HEK293 (cell line): ENCODE measurements around the gene APOBEC3A.

Source experiments
- CTCF ChIA-PET: fragments of 350-600 bp; formaldehyde crosslinking; extraction: SDS; loops from one replicate; lab custom pipeline; 2021; ENCODE audit warnings: antibody characterized with exemption; lab: Yijun Ruan, JAX
- POLR2A ChIA-PET: fragments of 300-600 bp; formaldehyde crosslinking; extraction: SDS; loops from one replicate; lab custom pipeline; 2020; ENCODE audit warnings: antibody characterized with exemption, inconsistent platforms; lab: Yijun Ruan, JAX
- H3K27ac ChIP-seq: fragments of 200-500 bp; sonication (Bioruptor generic); 2 replicates; pipeline ENCODE4 v1.5.1; 2014; ENCODE audit warnings: low read depth, low read length, control low read depth, inconsistent platforms; ENCODE audit errors: extremely low read depth
- H3K36me3 ChIP-seq, 2 experiments: fragments of 200-500 bp in 1 of 2; sonication (Bioruptor generic) in 1 of 2; 1 replicate in 1 of 2; 2 replicates in 1 of 2; pipeline ENCODE4 v1.5.1; 2014 to 2017; ENCODE audit warnings: inconsistent platforms in 2 of 2, low read length in 2 of 2; ENCODE audit not compliant: control insufficient read depth in 2 of 2, insufficient read depth in 1 of 2
- H3K4me1 ChIP-seq: fragments of 200-500 bp; sonication (Bioruptor generic); 2 replicates; pipeline ENCODE4 v1.5.1; 2014; ENCODE audit warnings: mild to moderate bottlenecking, low read length, inconsistent platforms; ENCODE audit not compliant: control insufficient read depth, insufficient read depth
- H3K4me3 ChIP-seq: 2 replicates; pipeline ENCODE4 v1.5.1; 2011; ENCODE audit warnings: low read depth, mild to moderate bottlenecking, control low read depth, low read length, moderate library complexity
- H3K9me3 ChIP-seq: fragments of 200-500 bp; sonication (Bioruptor generic); 2 replicates; pipeline ENCODE4 v1.5.1; 2014; ENCODE audit warnings: low read depth, low read length, inconsistent platforms; ENCODE audit not compliant: control insufficient read depth, insufficient read depth
- GLIS2 ChIP-seq: fragments of 450-650 bp; formaldehyde crosslinking; IDR thresholded peaks from 2 replicates; pipeline ENCODE4 v1.5.1; 2016; ENCODE audit warnings: missing biosample characterization, missing genetic modification characterization
- KLF10 ChIP-seq: fragments of 450-650 bp; IDR thresholded peaks from 2 replicates; pipeline ENCODE4 v1.5.1; 2018; ENCODE audit warnings: missing biosample characterization, mild to moderate bottlenecking, missing genetic modification characterization
- OSR2 ChIP-seq: fragments of 450-650 bp; formaldehyde crosslinking; IDR thresholded peaks from 2 replicates; pipeline ENCODE4 v1.5.1; 2016; ENCODE audit warnings: missing biosample characterization, missing genetic modification characterization
- PRDM6 ChIP-seq: fragments of 450-650 bp; formaldehyde crosslinking; IDR thresholded peaks from 2 replicates; pipeline ENCODE4 v1.5.1; 2017; ENCODE audit warnings: missing biosample characterization, missing genetic modification characterization
- RBAK ChIP-seq: fragments of 450-650 bp; formaldehyde crosslinking; IDR thresholded peaks from 2 replicates; pipeline ENCODE4 v1.5.1; 2016; ENCODE audit warnings: missing biosample characterization, missing genetic modification characterization
- TCF7L2 ChIP-seq: IDR thresholded peaks from 2 replicates; pipeline ENCODE4 v1.6.1; 2011; ENCODE audit warnings: low read depth, mild to moderate bottlenecking, inconsistent platforms, low read length, moderate library complexity, borderline replicate concordance
- YY2 ChIP-seq: fragments of 450-650 bp; formaldehyde crosslinking; IDR thresholded peaks from 2 replicates; pipeline ENCODE4 v1.5.1; 2016; ENCODE audit warnings: missing biosample characterization, missing genetic modification characterization
- ZBTB10 ChIP-seq: fragments of 450-650 bp; formaldehyde crosslinking; IDR thresholded peaks from 2 replicates; pipeline ENCODE4 v1.5.1; 2016; ENCODE audit warnings: missing biosample characterization, missing genetic modification characterization
- ZNF121 ChIP-seq: fragments of 450-650 bp; formaldehyde crosslinking; IDR thresholded peaks from 2 replicates; pipeline ENCODE4 v1.5.1; 2016; ENCODE audit warnings: missing biosample characterization, missing genetic modification characterization
- ZNF157 ChIP-seq: fragments of 450-650 bp; formaldehyde crosslinking; IDR thresholded peaks from 2 replicates; pipeline ENCODE4 v1.5.1; 2016; ENCODE audit warnings: missing biosample characterization, missing genetic modification characterization
- ZNF24 ChIP-seq: fragments of 450-650 bp; formaldehyde crosslinking; IDR thresholded peaks from 2 replicates; pipeline ENCODE4 v1.5.1; 2016; ENCODE audit warnings: missing biosample characterization, missing genetic modification characterization
- ZNF341 ChIP-seq: fragments of 450-650 bp; formaldehyde crosslinking; IDR thresholded peaks from 2 replicates; pipeline ENCODE4; 2016; ENCODE audit warnings: low read depth, missing biosample characterization, missing genetic modification characterization
- ZNF394 ChIP-seq: fragments of 450-650 bp; formaldehyde crosslinking; IDR thresholded peaks from 2 replicates; pipeline ENCODE4 v1.5.1; 2016; ENCODE audit warnings: missing biosample characterization, missing genetic modification characterization, mild to moderate bottlenecking, moderate library complexity, borderline replicate concordance
- ZNF473 ChIP-seq: fragments of 450-650 bp; formaldehyde crosslinking; IDR thresholded peaks from 2 replicates; pipeline ENCODE4 v1.5.1; 2017; ENCODE audit warnings: missing biosample characterization, missing genetic modification characterization
- ZNF544 ChIP-seq: fragments of 450-650 bp; formaldehyde crosslinking; IDR thresholded peaks from 2 replicates; pipeline ENCODE4 v1.5.0; 2017; ENCODE audit warnings: missing biosample characterization, missing genetic modification characterization
- ZNF664 ChIP-seq: fragments of 450-650 bp; formaldehyde crosslinking; IDR thresholded peaks from 2 replicates; pipeline ENCODE4 v1.5.1; 2016; ENCODE audit warnings: missing biosample characterization, missing genetic modification characterization
- TF ChIP-seq, protein P1 (sequence below): fragments of 450-650 bp; formaldehyde crosslinking; optimal IDR thresholded peaks from 2 replicates; pipeline ENCODE3; 2016; ENCODE audit warnings: missing biosample characterization, mild to moderate bottlenecking, missing genetic modification characterization
- TF ChIP-seq, protein P2 (sequence below): fragments of 450-650 bp; formaldehyde crosslinking; IDR thresholded peaks from 2 replicates; pipeline ENCODE4 v1.5.1; 2016; ENCODE audit warnings: missing biosample characterization, missing genetic modification characterization

APOBEC3A gene

DNA sequence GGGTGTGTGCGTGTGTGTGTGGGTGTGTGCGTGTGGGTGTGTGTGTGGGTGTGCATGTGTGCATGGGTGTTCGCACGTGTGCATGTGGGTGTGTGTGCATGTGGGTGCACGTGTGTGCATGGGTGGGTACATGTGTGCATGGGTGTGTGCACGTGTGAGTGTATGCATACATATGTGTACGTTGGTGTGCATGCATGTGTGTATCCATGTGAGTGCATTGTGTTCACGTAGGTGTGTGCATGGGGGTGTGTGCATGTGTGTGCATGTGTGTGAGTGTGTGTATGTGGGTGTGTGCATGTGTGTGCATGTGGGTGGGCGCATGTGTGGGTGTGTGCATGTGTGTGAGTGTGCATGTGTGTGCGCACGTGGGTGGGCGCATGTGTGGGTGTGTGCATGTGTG is 19.9 kb upstream of the APOBEC3A start (continued):
- TF ChIP-seq YY2 (tag by site-specific recombination) (peak; percentile 52; the same call in 1 of the 2 replicates), ZNF341 (tag by site-specific recombination) (no peak)
- TF ChIP-seq, protein P1, sequence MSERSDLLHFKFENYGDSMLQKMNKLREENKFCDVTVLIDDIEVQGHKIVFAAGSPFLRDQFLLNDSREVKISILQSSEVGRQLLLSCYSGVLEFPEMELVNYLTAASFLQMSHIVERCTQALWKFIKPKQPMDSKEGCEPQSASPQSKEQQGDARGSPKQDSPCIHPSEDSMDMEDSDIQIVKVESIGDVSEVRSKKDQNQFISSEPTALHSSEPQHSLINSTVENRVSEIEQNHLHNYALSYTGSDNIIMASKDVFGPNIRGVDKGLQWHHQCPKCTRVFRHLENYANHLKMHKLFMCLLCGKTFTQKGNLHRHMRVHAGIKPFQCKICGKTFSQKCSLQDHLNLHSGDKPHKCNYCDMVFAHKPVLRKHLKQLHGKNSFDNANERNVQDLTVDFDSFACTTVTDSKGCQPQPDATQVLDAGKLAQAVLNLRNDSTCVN (tag by site-specific recombination), result peak; percentile 22

DNA sequence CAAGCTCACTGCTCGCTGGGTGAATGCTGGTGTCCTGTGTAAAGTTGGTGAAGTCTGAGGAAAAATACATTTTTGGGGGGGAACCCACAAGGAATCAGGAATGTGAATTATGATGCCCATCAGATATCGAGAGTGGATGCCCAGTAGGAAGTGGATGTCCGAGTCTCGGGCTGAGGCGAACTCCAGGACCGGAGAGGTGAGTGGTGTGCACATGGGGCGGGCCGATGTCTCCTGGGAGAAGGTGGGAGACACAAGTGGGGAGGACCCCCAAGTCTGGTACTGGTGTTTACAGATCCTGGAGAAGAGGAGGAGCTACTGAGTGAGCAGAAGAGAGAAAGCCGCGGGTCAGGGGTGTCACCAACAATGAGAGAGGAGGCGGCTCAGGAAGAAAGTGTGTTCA is 19.2 kb upstream of the APOBEC3A start:
- Histone ChIP-seq H3K36me3 (no peaks in the 10 kb centered on the region), H3K4me3 (no peak overlapping the region), H3K4me1 (no peaks in the 10 kb centered on the region), H3K9me3 (no peaks in the 10 kb centered on the region), H3K27ac (no peak overlapping the region)
- CTCF ChIA-PET, result interaction anchor here (0.7 to 1.3 kb wide), 2 partner anchors 11 to 169 kb away, joined by 3 to 4 read pairs; no protein-coding TSS in a partner anchor
- POLR2A ChIA-PET, result no interaction called here
- TF ChIP-seq ZNF157 (tag by site-specific recombination), result no peak
- TF ChIP-seq ZBTB10 (tag by site-specific recombination), result no peak
- TF ChIP-seq OSR2 (tag by site-specific recombination), result no peak
- no peak for TF ChIP-seq ZNF473 (tag by site-specific recombination)
- no peak for TF ChIP-seq ZNF121
- no peak for TF ChIP-seq PRDM6
- TF ChIP-seq TCF7L2, result no peak
- no peak for TF ChIP-seq ZNF24
- TF ChIP-seq RBAK (tag by site-specific recombination), result no peak
- TF ChIP-seq, protein P2, sequence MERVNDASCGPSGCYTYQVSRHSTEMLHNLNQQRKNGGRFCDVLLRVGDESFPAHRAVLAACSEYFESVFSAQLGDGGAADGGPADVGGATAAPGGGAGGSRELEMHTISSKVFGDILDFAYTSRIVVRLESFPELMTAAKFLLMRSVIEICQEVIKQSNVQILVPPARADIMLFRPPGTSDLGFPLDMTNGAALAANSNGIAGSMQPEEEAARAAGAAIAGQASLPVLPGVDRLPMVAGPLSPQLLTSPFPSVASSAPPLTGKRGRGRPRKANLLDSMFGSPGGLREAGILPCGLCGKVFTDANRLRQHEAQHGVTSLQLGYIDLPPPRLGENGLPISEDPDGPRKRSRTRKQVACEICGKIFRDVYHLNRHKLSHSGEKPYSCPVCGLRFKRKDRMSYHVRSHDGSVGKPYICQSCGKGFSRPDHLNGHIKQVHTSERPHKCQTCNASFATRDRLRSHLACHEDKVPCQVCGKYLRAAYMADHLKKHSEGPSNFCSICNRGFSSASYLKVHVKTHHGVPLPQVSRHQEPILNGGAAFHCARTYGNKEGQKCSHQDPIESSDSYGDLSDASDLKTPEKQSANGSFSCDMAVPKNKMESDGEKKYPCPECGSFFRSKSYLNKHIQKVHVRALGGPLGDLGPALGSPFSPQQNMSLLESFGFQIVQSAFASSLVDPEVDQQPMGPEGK (tag by site-specific recombination), result no peak

- Histone ChIP-seq H3K4me1 (no peaks in the 10 kb centered on the region), H3K36me3 (no peaks in the 10 kb centered on the region), H3K27ac (no peak overlapping the region)
- ChIA-PET POLR2A (no interaction called here), CTCF (interaction anchor here (0.7 to 1.8 kb wide), 5 partner anchors 10 to 68 kb away, joined by 3 to 9 read pairs (median 4); no protein-coding TSS in a partner anchor)
- TF ChIP-seq ZNF664 (tag by site-specific recombination), result peak; percentile 98
- peak; percentile 39; the same call in 1 of the 2 replicates for TF ChIP-seq ZNF394 (tag by site-specific recombination)
- TF ChIP-seq GLIS2 (tag by site-specific recombination), result no peak
- no peak for TF ChIP-seq ZNF544
- no peak for TF ChIP-seq KLF10 (tag by site-specific recombination)
- TF ChIP-seq, all 188 proteins: peak for 2
- Histone ChIP-seq H3K9me3 (no peaks in the 10 kb centered on the region), H3K4me3 (no peak overlapping the region)
These were observed 18.5 kb upstream of the APOBEC3A start for GRCh38 chr22:38938925-38939324.
